H1 (cell line): ENCODE measurements around the gene PCDH20. TPM values are rescaled to one million over a fixed set of nuclear protein-coding genes. Genes with fewer than 3 reads are reported as not detected.

ENCODE experiments used
- ASH2L ChIP-seq: fragments of 200-600, 300-600 bp; sonication (generic); IDR thresholded peaks from one replicate; pipeline ENCODE4 v1.7.1; 2017; ENCODE audit warnings: low read length
- BACH1 ChIP-seq: IDR thresholded peaks from 2 replicates; pipeline ENCODE4 v1.6.1; 2012; ENCODE audit warnings: low read length, improper control_type of control experiment
- CEBPB ChIP-seq: IDR thresholded peaks from 2 replicates; pipeline ENCODE4 v1.6.1; 2012; ENCODE audit warnings: low read depth, low read length
- CHD7 ChIP-seq: fragments of 300-600 bp; sonication (generic); IDR thresholded peaks from 2 replicates; pipeline ENCODE4 v1.7.1; 2012; ENCODE audit warnings: low read length, moderate library complexity, mild to moderate bottlenecking, inconsistent platforms; ENCODE audit not compliant: insufficient replicate concordance
- CREB1 ChIP-seq: IDR thresholded peaks from 2 replicates; pipeline ENCODE4 v1.6.1; 2012; ENCODE audit warnings: inconsistent platforms
- GABPA ChIP-seq: IDR thresholded peaks from 2 replicates; pipeline ENCODE4 v1.6.1; 2011; ENCODE audit warnings: mild to moderate bottlenecking, low read length, moderate library complexity, borderline replicate concordance; ENCODE audit not compliant: insufficient read depth
- KDM4A ChIP-seq: IDR thresholded peaks from one replicate; pipeline ENCODE4 v1.7.1; 2012; ENCODE audit warnings: low read depth, mild to moderate bottlenecking, moderate library complexity, low read length, inconsistent platforms; ENCODE audit not compliant: severe bottlenecking
- POU5F1 ChIP-seq: IDR thresholded peaks from 2 replicates; pipeline ENCODE4 v1.6.1; 2011; ENCODE audit warnings: low read depth, mild to moderate bottlenecking, low read length, moderate library complexity
- SP4 ChIP-seq: IDR thresholded peaks from 2 replicates; pipeline ENCODE4 v1.6.1; 2012; ENCODE audit warnings: low read length, inconsistent platforms
- TAF1 ChIP-seq: IDR thresholded peaks from 2 replicates; pipeline ENCODE4 v1.6.1; 2011; ENCODE audit warnings: mild to moderate bottlenecking, low read depth, low read length
- TBP ChIP-seq: IDR thresholded peaks from 2 replicates; pipeline ENCODE4 v1.6.1; 2011; ENCODE audit warnings: low read depth, low read length, improper control_type of control experiment
- TEAD4 ChIP-seq: IDR thresholded peaks from 2 replicates; pipeline ENCODE4 v1.6.1; 2012; ENCODE audit warnings: low read depth, low read length, inconsistent platforms, mixed read lengths
- polyA plus RNA-seq, 7 experiments: library from polyadenylated mRNA; depleted of rRNA in 3 of 7; stranded (reverse) in 5 of 7; unstranded in 2 of 7; fragments of >200 nt in 5 of 7; fragments of 200-250 nt in 2 of 7; gene quantifications; 1 replicate in 5 of 7; 2 replicates in 1 of 7; 4 replicates in 1 of 7; pipeline versions ENCODE4 v1.2.1 to v1.2.3, GENCODE V29; 2011 to 2013; ENCODE audit warnings: missing spikeins in 2 of 7, mixed read lengths in 2 of 7
- total RNA-seq: library from RNA; stranded (reverse); fragmentation: NEBNext Ultra II Directional; extraction: Animal tissue kit (Norgen Biotek cat#: 25700); gene quantifications from 2 replicates; pipeline ENCODE4 v1.2.1, GENCODE V29; 2021
- TF ChIP-seq, protein P1 (sequence below): IDR thresholded peaks from 2 replicates; pipeline ENCODE4 v1.6.1; 2012; ENCODE audit warnings: inconsistent platforms

PCDH20 gene
- total and polyA plus RNA-seq, 2 of the 8 experiments (the other 6 are each of a cell fraction or from before 2014, with no cell fraction given), result 0.65 to 2.2 TPM

DNA sequence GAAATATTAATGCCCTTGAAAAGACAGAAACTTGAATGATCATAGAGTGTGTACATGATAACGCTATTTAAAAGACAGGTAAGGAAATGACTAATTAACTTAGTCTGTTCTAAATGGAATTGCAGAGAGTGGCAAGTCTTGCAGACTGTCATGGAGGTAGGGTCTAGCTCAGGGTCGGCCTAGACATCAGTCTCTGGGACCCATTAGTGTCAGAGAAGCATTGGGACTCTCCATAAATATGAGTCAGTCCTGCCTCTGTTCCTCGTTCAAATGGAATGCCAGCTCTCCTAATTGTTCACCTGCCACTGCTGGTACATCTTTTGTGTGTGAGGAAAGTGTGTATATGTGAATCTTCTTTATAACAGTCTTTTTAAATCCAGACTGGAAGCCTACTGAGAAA is 28.0 kb downstream of the PCDH20 start (continued):
- TF ChIP-seq CHD7 (no peak), CEBPB (no peak), GABPA (no peak), CREB1 (no peak), KDM4A (no peak), TAF1 (no peak), POU5F1 (no peak), ASH2L (no peak), TBP (no peak), TEAD4 (no peak), BACH1 (no peak), SP4 (no peak)
- TF ChIP-seq, protein P1, sequence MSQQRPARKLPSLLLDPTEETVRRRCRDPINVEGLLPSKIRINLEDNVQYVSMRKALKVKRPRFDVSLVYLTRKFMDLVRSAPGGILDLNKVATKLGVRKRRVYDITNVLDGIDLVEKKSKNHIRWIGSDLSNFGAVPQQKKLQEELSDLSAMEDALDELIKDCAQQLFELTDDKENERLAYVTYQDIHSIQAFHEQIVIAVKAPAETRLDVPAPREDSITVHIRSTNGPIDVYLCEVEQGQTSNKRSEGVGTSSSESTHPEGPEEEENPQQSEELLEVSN, result no peak
